GM19452 (cell line): ENCODE data around the gene TLE2.
"Not testable (repeated sequence)": the region's sequence is repeated elsewhere in the genome, so short reads cannot be mapped to it uniquely, and the experiment has no call there.

Source experiments
- ATAC-seq: cut with Tn5 transposase; IDR thresholded peaks from one replicate; pipeline ENCODE4 v1.9.1; 2021; ENCODE audit not compliant: unreplicated experiment

Gene TLE2

GRCh38 chr19:3015126-3016057 is 13.7 kb downstream of the TLE2 start:
- no peak for ATAC-seq

- ATAC-seq = no peak
These were observed 14.9 kb downstream of the TLE2 start for GRCh38 chr19:3014135-3014534.

GRCh38 chr19:3013263-3013725 is 15.8 kb downstream of the TLE2 start:
- ATAC-seq = no peak

- no peak for ATAC-seq
These were observed 16.3 kb downstream of the TLE2 start for GRCh38 chr19:3012621-3013262.

- not testable (repeated sequence) for ATAC-seq
These were observed 17.0 kb downstream of the TLE2 start for GRCh38 chr19:3012059-3012458.

- no peak for ATAC-seq
These were observed 18.2 kb downstream of the TLE2 start for GRCh38 chr19:3010871-3011270.

- ATAC-seq = no peak
These were observed 20.1 kb downstream of the TLE2 start for GRCh38 chr19:3008994-3009393.

GRCh38 chr19:3007975-3008374 is 21.1 kb downstream of the TLE2 start:
- ATAC-seq = no peak

- no peak for ATAC-seq
These were observed 22.9 kb downstream of the TLE2 start for GRCh38 chr19:3006075-3006767.

- no peak for ATAC-seq
These were observed 23.7 kb downstream of the TLE2 start for GRCh38 chr19:3005345-3005744.

GRCh38 chr19:3004522-3004921 is 24.6 kb downstream of the TLE2 start:
- ATAC-seq = no peak

- ATAC-seq = no peak
These were observed 26.0 kb downstream of the TLE2 start for GRCh38 chr19:3003046-3003445.

GRCh38 chr19:3001235-3001800 is 27.8 kb downstream of the TLE2 start:
- ATAC-seq = no peak

GRCh38 chr19:2998642-2999041 is 30.4 kb downstream of the TLE2 start:
- no peak for ATAC-seq

- ATAC-seq = no peak
These were observed 31.4 kb downstream of the TLE2 start for GRCh38 chr19:2997720-2998119.

GRCh38 chr19:2994588-2995131 is 34.4 kb downstream of the TLE2 start:
- ATAC-seq = no peak

GRCh38 chr19:2993579-2993978 is 35.5 kb downstream of the TLE2 start:
- no peak for ATAC-seq

- no peak for ATAC-seq
These were observed 36.1 kb downstream of the TLE2 start for GRCh38 chr19:2992958-2993357.

GRCh38 chr19:2992333-2992732 is 36.7 kb downstream of the TLE2 start:
- not testable (repeated sequence) for ATAC-seq

- ATAC-seq = no peak
These were observed 39.7 kb downstream of the TLE2 start for GRCh38 chr19:2989236-2989946.
